HuH-7.5 (cell line): Measurements from ENCODE around the gene CPLANE1.
"Not testable (repeated sequence)": the region's sequence is repeated elsewhere in the genome, so short reads cannot be mapped to it uniquely, and the experiment has no call there.

ENCODE experiments used
- DNase-seq: peaks from one replicate; pipeline ENCODE4 v3.0.0; 2011; ENCODE audit warnings: low spot score

CPLANE1 gene

DNA sequence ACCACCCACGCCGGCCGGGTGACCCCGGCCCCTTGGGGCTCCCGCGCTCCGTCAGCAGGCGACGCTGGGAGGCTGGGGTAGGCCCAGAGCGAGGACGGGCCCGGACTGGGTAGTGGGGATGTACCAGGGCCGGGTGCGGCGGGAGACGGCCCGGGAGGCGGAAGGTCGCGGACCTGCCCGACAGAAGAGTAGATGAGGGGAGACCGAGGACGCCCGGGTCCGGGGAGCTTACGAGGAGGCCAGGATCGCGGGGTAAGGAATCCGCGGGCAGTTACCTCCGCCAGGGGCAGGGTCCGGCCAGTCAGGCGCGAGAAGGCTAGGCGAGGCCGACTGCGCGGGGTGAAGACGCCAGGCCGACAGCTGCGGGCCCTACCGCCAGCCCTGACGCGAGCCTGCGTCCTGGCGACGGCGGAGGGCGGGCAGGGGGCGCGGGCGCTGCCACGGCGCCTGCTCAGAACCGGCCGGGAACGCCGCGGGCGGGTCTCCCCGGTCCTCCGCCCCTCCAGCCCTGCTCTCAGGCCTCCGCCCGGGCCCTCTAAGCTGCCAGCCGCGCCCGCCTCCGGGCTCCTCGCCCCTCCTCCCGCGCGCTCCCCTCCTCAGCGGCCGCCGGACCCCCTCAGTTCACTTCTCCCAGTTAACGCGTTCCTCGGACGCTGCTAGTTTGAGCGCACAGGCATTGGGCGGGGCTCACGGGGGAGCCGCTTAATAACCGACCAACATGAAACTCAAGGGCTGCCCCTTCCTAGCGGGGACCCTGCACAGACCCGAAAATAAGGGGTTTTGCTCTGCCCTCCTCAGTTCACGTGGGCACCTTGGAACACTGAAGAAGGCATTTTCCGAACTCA lies at the start of gene CPLANE1:
CPLANE1 (minus strand) TSS at position 407 of the 845 bp plus-strand sequence. CDS start 1,678 bp downstream, outside the sequence.
- peak; percentile 76 for DNase-seq

DNA sequence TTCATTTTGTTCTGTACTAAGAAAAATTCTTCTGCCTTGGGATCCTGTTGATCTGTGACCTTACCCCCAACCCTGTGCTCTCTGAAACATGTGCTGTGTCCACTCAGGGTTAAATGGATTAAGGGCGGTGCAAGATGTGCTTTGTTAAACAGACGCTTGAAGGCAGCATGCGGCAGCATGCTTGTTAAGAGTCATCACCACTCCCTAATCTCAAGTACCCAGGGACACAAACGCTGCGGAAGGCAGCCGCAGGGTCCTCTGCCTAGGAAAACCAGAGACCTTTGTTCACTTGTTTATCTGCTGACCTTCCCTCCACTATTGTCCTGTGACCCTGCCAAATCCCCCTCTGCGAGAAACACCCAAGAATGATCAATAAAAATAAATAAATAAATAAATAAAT lies 47.1 kb upstream of the CPLANE1 start:
- DNase-seq = not testable (repeated sequence)

DNA sequence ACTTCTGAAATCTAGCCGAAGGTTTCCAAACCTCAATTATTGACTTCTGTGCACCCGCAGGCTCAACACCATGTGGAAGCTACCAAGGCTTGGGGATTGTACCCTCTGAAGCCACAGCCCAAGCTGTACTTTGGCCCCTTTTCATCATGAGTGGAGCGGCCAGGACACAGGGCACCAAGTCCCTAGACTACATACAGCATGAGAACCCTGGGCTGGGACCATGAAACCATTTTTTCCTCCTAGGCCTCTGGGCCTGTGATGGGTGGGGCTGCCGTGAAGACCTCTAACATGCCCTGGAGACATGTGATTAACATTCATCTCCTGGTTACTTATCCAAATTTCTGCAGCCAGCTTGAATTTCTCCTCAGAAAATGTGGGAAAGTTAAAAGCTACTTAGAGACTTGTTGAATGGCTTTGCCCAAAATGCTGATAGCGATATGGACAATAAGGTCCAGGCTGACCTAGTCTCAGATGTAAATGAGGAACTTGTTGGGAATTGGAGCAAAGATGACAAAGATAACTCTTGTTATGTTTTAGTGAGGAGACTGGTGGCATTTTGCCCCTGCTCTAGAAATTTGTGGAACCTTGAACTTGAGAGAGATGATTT lies 34.1 kb upstream of the CPLANE1 start:
- no peak for DNase-seq

DNA sequence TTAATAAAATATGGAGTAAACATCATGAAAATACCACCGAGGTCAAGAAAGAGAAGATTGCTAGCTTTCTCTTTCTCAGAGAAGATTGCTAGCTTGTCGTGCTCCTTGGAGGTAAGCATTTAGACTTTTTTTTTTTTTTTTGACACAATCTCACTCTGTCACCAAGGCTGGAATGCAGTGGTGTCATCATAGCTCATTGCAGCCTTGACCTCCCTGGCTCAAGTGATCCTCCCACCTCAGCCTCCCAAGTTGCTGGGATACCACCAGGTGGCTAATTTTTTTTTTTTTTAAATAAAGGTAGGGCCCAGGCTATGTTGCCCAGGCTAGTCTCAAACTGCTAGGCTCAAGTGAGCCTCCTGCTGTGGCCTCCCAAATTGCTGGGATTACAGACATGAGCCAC lies 26.3 kb upstream of the CPLANE1 start:
- DNase-seq = no peak

DNA sequence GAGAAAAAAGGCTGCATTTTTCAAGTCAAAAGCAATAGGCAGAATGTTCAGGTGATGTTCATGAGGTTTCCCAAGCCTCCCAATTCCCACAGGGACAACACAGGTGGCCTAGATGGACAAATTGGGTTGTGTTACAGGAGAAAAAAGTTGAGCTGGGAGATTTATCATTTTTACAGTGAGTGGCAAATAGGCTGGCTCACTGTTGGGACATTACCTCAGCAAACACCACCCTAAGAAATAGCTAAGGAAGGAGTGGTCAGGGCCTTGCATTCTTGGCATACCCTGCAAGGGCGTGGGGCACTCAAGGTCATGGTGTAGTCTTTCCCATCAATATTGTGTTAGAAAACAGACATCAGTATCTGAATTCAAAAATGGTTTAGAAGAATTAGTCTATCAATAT lies 23.3 kb upstream of the CPLANE1 start:
- DNase-seq = no peak

DNA sequence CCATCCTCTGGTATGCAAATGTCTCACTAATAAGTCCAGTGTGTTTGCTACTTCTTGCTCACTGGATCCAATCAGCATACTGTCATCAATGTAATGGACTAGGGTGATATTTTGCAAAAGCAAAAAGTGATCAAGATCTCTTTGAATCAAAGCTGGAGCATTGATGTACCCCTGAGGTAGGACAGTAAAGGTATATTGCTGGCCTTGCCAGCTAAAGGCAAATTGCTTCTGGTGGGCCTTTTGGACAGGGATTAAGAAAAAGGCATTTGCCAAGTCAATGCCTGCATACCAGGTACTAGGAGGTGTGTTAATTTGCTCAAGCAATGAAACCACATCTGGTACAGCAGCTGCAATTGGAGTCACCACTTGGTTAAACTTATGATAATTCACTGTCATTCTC lies 18.9 kb upstream of the CPLANE1 start:
- not testable (repeated sequence) for DNase-seq

DNA sequence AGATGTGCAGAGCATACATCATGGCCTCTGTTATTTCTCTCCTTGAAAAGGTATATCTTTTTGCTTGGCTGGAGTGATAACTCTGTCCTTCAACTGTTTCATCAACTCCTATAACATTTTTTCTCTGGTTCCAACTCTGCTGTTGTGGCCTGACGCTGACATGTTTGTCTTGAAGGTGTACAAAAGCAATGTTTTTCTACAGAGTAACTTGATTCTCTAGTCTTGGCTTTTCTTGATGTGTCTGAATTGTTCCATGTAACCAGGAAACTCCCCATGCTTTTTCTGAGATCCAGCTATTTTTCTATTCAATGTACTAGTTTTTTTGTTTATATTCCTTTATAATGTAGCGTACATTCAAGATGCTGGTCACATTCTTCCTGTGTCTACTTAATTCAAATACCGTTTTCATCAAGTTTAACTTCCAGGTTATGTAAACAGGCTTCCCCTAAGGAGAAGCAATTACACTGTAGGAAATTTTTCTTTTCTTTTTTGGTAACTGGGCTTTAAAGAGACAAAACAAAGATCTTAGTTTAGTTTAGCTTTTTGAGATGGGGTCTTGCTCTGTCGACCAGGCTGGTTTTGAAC lies 6.7 kb upstream of the CPLANE1 start:
- DNase-seq = no peak

DNA sequence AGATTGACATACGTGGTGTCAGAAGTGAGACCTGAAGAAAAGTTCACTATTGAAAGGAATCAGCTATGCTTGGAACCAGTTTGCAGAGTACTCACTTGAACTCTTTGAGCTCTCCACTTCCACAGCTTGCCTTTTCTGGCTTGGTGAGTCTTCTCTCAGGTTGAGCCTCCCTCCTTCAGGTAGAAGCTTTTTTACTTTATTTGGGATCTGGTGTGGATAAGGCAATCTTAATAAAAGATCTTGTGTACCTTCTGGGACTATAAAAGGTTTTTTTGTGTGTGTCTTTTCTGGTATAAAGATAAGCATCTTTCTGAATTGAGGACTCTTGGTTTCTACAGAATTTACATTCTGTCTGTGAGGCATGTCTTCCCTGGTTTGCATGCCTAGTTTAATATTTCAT lies 5.4 kb upstream of the CPLANE1 start:
- no peak for DNase-seq

DNA sequence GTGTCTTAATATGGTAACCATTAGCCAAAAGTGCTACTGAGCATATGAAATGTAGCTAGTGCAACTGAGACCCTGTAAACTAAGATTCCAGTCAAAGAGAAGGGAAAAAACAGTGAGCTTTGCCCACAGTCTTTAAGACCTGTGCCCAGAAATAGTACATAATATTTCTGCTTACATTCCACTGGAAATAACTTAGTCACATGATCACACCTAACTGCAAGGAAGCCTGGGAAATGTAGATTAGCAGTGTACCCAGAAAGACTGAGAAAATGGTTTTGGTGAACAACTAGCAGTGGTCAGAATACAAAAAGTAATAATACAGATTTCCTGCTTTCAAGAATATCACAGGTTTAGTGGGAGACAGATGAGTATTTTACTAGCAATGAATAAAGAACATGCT lies 2.5 kb upstream of the CPLANE1 start:
- DNase-seq = no peak

DNA sequence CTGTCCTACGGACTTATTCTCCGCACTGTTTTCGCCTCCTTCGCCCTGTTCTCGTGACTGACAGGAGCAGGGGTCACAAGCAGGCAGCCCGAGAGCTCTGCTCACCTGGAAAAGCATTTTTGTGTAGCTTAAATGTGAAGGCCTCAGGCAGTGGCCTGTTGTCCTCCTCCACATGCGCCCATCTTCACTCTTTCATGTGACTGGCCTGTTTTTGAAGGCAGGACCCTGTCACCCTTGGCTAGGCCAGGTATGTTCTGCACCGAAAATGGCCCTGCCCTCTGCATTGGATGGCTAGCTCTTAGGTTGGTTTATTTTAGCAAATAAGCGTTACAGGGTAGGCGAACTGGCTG lies 614 bp upstream of the CPLANE1 start:
- no peak for DNase-seq

DNA sequence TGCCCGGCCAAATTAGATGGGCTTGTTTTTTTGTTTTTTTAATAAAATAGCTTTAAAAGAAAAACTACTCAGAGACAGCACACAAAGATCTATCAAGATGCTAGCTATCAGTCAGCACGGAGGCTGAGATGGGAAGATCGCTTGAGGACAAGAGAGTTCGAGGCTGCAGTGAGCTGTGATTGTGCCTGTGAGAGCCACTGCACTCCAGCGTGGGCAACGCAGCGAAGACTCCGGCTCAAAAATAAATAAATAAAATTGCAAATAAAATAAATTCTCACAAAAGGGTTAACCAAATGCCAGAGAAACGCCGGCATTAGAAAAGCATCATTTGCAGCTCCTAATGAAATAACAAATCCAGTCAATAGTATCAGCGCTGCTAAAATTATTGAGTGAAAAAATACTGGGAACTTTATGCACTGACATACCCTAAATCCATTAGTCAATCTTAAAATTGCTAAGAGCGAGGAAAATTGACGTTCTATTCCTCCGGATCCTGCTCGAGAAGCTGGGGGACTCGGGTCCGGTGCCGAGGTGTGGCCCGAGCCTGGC lies 681 bp downstream of the CPLANE1 start:
- no peak for DNase-seq

DNA sequence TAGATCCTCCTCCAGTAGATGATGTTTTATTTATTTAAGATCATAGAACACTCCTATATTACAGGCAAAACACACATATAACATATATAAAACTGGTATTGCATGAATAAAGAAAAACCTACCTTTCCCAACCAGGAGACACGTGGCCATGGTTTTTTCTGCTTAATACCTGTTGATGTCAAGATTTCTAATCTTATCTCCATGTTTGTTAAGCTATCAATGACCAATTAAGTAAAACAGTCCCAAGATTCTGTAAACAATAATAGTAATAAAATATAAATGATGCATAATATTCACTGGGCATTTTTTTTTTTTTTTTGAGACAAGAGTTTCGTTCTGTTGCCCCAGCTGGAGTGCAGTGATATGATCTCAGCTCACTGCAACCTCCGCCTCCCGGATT lies 1.7 kb downstream of the CPLANE1 start:
- no peak for DNase-seq

DNA sequence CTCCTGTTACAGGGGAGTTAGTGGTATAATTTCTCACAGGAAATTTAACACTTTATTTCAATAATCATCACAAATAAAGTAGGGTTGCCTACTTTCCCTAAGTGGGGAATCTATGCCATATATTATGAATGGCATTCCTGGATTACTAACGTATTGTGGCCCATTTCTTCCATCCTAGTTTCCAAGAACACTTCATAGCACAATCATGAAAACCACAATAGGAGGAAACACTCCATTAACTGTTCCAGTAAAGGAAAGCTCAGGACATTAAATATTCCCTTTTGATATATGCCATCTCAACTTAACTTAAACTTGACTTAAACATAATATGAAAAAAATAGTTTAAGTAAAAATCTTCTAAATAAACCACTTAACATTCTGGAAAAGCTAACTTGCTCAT lies 2.1 kb downstream of the CPLANE1 start:
- DNase-seq = no peak

DNA sequence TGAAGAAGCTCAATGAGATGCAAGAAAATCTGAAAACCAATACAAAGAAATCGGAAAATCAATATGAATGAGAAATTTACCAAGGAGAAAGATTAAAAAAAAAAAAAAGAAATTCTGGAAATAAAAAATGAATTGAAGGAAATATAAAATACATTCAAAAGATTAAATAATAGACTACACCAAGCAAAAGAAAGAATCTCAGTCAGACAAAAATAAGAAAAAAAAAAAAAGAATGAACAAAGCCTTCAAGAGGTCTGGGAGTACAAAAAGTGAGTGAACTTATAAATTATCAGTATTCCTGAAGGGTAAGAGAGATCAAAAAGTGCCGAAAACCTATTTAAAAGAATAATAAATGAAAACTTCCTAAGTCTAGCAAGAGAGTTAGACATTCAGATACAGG lies 14.9 kb downstream of the CPLANE1 start:
- DNase-seq = no peak

DNA sequence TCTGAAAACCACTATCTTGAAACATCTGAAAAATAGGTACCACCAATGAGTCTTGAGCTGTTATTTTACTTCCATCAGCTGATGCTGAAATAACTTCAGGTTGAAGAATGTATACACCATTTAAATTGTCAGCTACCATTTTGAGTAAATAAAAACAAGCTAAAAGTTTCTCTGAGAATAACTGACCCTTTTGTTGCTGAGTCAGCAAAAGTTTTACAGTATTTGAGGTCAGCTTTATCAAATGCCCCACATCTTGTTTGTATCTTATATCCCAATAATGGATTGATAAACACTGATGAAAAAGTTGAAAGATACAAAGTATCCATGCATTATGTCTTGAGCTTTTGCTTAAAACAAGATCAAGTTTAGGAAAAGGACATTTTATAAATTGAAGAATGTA lies 22.8 kb downstream of the CPLANE1 start:
- no peak for DNase-seq

DNA sequence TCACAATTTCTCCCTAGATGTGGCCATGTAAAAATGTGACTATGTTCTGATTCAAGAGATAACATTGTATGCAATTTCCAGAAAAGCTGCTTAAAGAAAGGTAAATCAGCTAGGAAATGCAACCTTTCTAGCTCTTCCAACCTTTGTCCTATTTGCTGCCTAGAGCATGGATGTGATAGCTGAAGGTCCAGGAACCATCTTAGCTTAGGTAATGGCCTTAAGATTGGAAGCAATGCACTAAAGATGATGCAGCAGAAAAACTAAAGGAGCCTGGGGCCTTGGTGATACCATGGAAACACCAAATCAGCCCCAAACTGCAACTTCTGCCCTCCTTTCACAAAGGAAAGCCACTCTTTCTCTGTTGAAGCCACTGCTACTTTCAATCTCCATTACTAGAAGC lies 27.0 kb downstream of the CPLANE1 start:
- no peak for DNase-seq

DNA sequence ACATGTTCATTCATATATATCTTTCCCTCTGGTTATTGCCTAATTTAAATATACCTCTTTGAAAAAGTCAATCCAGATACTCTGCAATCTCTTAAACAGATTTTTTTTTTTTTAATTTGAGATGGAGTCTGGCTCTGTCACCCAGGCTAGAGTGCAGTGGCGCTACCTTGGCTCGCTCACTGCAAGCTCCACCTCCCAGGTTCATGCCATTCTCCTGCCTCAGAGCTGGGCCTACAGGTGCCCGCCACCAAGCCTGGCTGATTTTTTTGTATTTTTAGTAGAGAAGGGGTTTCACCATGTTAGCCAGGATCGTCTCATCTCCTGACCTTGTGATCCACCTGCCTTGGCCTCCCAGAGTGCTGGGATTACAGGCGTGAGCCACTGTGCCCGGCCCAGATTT lies 28.8 kb downstream of the CPLANE1 start:
- not testable (repeated sequence) for DNase-seq

DNA sequence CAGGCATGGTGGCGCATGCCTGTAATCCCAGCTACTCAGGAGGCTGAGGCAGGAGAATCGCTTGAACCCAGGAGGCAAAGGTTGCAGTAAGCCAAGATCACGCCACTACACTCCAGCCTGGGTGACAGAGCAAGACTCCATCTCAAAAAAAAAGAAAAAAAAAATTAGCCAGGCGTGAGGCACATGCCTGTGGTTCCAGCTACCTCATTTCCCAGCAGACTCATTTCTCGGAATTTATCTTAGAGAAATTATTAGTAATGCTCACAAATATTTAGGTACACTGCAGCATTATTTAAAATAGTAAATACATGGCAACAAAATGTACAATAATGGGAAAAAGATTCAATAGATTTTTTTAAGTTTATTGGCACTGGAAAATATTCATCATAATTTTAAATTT lies 29.8 kb downstream of the CPLANE1 start:
- not testable (repeated sequence) for DNase-seq

DNA sequence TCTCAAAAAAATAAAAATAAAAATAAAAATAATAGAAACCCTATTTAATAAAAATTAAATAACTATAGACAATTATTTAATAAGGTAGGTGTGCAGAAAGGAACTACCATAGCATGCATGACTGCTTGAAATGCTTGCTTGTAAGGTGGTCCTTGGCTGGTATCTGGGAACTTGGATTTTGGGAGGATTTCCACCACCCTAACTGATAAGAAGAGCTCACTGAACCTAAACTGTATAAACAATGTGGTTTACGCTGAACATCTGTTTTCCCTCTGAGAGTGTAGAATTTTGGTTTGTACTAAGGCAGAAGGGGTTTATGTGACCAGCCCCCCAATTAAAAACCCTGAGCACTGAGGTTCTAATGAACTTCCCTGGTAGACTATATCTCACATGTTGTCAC lies 31.2 kb downstream of the CPLANE1 start:
- DNase-seq = no peak

DNA sequence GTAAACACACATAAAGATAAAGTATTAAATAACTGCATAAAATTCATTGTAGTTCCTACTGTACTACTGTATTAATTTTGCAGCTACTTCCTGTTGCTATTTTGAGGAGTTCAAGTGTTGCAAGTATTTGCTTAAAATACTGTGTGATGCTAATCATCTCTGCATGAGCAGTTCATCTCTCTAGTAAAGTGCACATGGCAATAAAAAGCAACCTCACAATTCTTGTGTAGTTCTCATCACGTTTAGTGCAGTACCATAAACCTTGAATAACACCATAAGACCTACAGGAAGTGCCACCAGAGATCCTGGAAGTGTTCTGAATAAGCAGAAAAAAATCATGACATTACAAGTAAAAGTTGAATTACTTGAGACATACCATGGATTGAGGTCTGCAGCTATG lies 34.6 kb downstream of the CPLANE1 start:
- no peak for DNase-seq

DNA sequence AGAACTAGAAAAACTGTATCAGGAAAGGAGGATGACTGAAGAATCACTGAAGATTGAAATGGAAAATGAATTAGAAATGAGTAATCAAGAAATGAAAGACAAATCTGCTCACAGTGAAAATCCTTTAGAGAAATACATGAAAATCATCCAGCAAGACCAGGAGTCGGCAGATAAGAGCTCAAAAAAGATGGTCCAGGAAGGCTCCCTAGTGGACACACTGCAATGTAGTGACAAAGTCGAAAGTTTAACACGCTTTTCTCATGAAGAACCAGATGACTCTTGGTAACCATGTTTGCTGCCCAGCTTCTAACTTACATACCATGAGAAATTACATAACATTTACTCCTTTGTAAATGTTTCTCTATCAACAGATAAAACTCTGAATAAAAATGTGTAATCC lies 37.1 kb downstream of the CPLANE1 start:
- no peak for DNase-seq

DNA sequence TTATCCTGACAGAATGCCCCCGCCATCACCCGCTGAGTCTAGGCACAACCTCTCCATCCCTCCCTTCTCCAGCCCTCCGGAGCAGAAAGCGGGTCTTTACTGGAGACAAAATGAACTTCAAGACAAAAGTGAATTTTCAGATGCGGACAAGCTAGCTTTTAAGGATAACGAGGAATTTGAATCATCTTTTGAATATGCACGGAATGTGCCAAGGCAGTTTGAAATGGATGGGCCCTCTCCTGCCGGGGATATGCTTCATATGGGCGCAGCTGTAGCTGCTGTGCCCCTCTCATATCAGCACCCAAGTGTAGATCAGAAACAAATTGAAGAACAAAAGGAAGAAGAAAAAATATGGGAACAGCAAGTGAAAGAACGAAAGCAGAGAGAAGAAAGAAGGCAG lies 37.5 kb downstream of the CPLANE1 start:
- no peak for DNase-seq
